HG02759 (cell line): ENCODE results near the gene PDLIM4.
A peak's percentile ranks its signal among the peaks of the same experiment; 100 is the strongest.

ENCODE experiments used
- ATAC-seq: cut with Tn5 transposase; IDR thresholded peaks from one replicate; pipeline ENCODE4 v1.9.1; 2021; ENCODE audit warnings: mild to moderate bottlenecking, moderate library complexity; ENCODE audit not compliant: unreplicated experiment

The PDLIM4 gene

GRCh38 chr5:132253008-132253441, 4.5 kb upstream of the PDLIM4 start:
- ATAC-seq: no peak

DNA sequence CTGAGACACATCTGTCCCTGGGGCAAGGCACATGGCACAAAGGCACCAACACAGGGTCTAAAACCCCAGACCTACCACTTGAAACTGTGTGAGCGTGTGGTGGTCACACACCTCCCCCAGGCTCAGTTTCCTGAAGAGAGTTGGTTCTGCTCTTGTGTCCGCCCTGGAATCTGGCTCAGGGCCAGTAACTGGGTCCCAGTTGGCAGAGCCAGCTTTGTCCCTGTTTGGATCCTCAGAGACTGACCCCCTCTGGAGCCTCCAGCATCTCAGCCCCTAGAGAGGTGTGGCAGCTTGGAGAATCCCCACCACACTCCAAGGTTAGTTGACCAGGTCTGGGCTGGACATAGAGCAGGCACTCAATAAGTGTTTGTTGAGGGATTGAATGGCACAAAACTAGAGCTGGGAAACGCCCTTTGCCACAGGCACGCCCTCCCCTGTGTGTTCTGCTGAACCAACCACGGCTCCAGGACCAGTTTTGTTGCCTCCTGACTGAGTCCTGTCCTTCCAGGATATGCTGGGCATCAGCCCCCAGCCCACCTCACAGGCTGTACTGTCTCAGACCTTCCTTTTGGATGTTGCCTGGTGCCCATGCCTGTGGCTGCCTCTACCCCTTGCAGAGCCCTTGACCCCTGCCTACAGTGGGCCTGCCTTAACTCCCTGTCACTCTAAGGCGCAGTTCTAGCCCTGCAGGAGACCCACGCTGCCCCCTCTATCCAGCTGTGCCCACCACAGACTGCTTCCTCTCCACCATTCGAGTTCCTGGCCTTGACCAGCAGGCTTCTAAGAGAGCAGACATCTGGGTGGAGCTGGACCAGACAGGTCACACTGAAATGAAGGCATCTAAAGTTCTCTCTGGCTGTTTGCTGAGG, 3.8 kb upstream of the PDLIM4 start:
- ATAC-seq: no peak

DNA sequence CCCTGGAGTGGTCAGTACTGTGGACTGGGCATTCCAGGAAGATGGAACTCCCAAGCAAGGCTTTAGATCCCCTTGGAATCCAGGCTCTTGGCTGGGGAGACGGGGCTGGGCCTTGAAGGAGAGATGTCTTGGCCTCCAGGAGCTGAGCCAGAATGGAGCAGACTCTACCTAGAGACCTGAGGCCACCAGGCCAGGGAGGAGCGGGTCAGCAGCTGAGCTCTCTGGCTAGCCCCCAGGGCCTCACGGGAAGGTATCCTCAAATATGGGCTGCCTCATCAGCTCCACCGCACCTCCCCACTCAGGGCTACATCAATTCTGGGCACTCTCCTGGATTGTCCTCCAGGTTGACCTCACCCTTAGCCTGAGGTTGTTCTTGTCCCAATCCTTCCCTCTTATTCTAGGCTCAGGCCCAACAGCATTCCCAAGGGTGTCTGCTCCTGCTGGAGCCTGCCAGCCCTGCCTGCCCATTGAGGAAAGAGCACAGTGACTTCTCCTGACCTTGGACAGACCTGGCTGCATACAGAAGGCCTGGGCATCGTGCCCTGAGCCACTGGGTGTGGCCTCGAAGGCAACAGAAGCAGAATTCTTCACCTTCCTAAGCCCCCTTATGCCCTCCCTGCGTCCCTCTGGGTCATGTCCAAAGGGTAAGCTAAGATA, 3.0 kb upstream of the PDLIM4 start:
- ATAC-seq: no peak

GRCh38 chr5:132256086-132256782, 1.3 kb upstream of the PDLIM4 start:
- ATAC-seq: no peak

DNA sequence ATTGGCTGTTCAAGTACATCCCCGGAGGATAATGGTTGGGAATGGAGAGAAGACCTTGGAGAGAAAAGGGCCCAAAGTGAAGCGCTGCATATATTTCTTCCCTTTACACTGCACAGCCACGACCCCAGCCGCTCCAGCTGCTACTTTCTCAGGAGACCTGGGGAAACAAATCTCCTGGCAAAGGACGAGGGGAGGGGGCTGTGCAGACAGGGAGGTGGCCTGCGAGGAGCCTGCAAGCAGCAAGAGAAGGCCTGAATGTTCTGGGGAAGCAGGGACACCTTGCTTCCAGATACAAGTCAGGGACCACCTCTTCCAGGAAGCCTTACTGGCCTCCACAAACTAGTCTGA, 739 bp upstream of the PDLIM4 start:
- ATAC-seq: no peak

- no peak for ATAC-seq
Observed at GRCh38 chr5:132258102-132259068, 889 bp downstream of the PDLIM4 start.

DNA sequence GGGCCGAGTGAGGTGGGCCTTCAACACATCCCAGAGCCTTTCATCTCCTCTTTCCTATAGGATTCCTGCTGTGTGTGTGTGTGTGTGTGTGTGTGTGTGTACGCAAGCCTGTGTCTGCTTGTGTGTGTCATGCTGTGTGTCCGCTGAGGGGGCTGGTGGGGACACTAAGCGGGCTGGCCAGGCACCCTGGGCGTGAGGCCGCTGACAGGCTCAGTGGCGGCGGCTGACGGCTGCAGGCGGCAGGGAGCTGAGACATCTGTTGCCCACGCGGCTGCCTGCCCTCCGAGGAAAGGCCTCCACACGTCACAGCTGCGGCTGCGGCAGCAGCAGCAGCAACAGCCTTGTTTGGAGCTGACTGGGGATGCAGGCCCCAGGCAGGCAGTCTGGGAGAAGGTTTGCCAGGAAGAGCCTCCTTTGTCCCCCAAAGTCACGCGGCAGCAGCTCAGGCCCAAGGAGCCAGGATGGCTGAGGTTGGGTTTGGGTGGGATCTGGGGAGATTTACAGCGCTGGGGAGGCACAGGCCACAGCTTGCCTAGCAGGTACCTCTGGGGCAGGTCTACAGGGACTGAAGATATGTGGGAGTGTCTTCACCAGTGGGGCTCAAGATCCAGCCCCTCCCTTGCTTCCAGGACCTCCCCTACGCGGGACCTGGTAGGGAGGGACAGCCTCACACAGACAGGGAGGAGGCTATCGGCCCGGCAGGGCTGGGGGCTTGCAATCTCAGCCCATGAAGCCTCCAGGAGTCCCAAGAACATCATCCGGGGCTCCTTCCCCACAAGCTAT, 1.8 kb downstream of the PDLIM4 start:
- no peak for ATAC-seq

- ATAC-seq: no peak
Observed at GRCh38 chr5:132260051-132260450, 2.6 kb downstream of the PDLIM4 start.

DNA sequence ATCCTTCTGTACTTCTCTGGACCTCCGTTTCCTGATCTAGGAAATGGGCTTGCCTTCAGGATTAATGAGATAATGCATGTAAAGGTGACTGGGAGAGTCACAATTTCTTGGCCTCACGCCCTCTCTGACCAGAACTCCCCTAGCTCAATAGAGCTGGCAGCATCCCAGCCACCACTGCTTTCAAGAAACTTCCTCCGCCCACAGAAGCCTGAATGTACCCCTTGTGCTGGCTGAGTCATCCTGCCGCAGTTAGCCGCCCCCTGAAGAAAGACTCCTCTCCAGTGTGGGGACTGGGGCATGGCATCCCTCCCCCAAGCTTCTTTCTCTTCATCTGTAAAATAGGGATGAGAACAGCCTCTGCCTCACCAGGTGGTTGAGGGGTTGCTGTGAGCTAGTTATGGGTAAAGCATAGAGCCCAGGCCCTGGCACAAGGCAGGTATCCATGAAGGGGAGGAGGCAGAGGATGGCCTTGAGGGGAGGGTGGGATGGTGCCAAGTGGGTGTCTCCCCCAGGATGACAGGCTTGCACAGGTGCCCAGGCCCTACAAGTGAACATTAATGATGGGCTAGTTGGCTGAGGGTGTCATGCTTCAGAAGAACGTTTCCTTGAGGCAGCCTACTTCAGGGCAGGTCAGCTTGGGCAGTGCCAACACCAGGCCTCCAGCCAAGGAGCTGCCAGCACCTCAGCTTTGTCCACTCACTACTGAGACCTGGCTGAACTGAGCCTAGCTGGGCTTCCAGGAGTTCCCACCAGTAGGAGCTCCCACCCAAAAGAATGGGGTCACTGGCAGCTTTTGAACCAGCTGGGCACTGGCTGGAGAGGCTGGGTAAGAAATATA, 3.4 kb downstream of the PDLIM4 start:
- peak; percentile 72 for ATAC-seq

GRCh38 chr5:132261881-132262845, 4.7 kb downstream of the PDLIM4 start:
- ATAC-seq: no peak

GRCh38 chr5:132262882-132263547, 5.5 kb downstream of the PDLIM4 start:
- ATAC-seq: no peak

- no peak for ATAC-seq
Observed at GRCh38 chr5:132263548-132264261, 6.2 kb downstream of the PDLIM4 start.

DNA sequence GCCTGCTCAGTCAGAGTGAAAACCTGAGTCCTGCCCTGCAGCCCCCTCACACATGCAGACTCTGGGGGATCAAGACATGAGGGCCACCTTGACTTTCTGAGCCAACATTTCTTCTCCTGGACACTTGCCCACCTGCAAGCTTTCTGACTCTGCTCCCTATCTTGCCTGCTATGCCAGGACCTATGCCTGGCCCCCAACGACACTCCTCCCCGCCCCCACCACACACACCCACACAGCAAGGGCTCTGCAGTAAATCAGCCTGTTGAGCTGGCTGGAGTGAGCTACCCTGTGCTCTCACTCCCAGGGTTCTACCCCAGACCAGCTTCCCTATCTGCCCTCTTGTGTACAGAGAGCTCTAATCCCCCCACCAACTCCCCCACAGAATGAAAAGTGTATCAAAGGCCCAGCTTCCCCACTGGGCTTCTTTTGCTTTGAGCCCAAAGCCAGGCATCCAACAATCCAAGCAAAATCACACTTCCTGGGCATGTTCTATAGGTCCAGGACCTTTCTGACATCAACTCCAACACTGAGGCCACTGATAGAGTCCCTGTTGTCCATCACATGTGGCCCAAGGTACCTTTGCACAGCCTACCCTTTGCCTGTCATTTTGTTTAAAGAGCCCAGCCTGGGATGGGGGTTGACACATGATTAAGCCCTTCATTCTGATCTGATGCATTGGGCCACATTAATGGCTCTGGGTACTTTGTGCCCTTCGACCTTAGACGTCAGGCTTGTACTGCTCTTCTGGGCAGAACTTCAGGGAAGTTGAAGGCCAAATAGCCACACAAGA, 7.2 kb downstream of the PDLIM4 start:
- ATAC-seq: no peak

DNA sequence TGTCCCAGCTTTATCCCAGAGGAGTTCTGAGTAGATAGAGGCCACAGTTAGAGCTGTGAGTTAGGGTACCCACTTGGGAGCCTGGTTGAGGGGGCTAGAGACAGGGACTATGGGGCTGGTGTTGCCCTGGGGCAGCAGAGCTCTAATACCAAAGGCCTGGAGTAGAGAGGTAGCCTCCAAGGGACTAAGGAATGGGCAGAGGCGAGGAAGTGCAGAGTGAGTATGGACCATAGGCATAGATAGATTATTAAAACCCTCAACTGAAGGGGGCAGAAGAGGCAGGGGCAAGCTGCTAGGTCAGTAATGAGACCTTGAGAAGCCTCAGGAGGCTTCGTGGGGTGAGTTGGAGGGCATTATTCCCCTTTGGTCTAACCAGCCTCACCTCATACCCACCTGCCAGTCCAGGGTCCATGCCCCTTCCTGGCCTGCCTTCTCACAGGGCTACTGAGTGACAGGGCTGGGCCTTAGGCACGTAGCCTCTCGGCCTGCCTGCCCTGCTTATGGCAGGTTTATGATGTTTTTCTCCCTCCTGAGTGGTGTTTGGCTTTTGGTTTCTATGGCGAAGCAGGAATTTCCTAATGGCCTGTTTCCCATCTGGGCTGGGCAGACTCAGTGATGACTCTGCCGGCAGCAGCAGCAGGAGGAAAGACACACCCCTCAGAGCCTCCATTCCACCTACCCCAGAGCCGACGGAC, 8.0 kb downstream of the PDLIM4 start:
- ATAC-seq: no peak
